ENCODE data around the gene DCAF4.

- TF ChIP-seq CTCF (IDR thresholded peaks at IDR 0.05): no peak
- no peak for TF ChIP-seq POLR2A (IDR thresholded peaks at IDR 0.05)
- no peak for TF ChIP-seq POLR2AphosphoS5 (IDR thresholded peaks at IDR 0.05)
- TF ChIP-seq EP300 (IDR thresholded peaks at IDR 0.05): no peak
Observed at GRCh38 chr14:72929316-72930080, 3.2 kb downstream of the DCAF4 start.
